GM12864 (cell line): ENCODE results near the gene LRRC8C.

ENCODE experiments used
- DNase-seq: peaks from one replicate; pipeline ENCODE4 v3.0.0-alpha.2; 2011; ENCODE audit warnings: low read depth
- H3K4me3 ChIP-seq: 2 replicates; pipeline ENCODE4 v1.5.1; 2011; ENCODE audit warnings: mild to moderate bottlenecking, low read depth, low read length, control low read depth
- TF ChIP-seq, protein P1 (sequence below): IDR thresholded peaks from 2 replicates; pipeline ENCODE4 v1.5.1; 2011; ENCODE audit warnings: low read depth, mild to moderate bottlenecking, moderate library complexity, low read length, control low read depth, inconsistent platforms; ENCODE audit errors: missing control alignments

The LRRC8C gene

GRCh38 chr1:89646259-89646658, 13.3 kb downstream of the LRRC8C start:
- H3K4me3 ChIP-seq = no peak overlapping the region
- TF ChIP-seq, protein P1, sequence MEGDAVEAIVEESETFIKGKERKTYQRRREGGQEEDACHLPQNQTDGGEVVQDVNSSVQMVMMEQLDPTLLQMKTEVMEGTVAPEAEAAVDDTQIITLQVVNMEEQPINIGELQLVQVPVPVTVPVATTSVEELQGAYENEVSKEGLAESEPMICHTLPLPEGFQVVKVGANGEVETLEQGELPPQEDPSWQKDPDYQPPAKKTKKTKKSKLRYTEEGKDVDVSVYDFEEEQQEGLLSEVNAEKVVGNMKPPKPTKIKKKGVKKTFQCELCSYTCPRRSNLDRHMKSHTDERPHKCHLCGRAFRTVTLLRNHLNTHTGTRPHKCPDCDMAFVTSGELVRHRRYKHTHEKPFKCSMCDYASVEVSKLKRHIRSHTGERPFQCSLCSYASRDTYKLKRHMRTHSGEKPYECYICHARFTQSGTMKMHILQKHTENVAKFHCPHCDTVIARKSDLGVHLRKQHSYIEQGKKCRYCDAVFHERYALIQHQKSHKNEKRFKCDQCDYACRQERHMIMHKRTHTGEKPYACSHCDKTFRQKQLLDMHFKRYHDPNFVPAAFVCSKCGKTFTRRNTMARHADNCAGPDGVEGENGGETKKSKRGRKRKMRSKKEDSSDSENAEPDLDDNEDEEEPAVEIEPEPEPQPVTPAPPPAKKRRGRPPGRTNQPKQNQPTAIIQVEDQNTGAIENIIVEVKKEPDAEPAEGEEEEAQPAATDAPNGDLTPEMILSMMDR = no peak
- DNase-seq = no peak

DNA sequence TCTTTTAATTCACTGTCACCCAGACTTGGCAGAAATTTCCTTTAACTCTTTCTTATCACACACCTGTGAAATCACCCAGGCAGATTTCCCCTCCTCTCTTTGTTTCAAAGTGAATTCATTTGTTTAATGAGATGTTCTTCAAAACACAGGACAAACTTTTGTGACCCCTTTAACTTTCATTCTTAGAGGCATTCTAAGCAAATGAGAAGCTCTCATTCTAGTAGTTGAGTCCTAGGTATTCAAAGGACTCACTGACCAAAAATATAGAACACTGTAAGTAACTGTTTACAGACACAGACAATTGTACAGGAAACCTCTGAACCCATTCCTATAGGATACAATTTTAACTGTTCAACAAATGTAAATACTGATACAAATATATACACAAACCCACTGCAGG, 16.9 kb downstream of the LRRC8C start:
- TF ChIP-seq, protein P1 = no peak
- H3K4me3 ChIP-seq = no peak overlapping the region
- DNase-seq = no peak

GRCh38 chr1:89652373-89652772, 19.5 kb downstream of the LRRC8C start:
- TF ChIP-seq, protein P1 = no peak
- H3K4me3 ChIP-seq = no peak overlapping the region
- no peak for DNase-seq

GRCh38 chr1:89657886-89658285, 25.0 kb downstream of the LRRC8C start:
- peak; percentile 37 for DNase-seq
- no peak overlapping the region for H3K4me3 ChIP-seq
- TF ChIP-seq, protein P1 = no peak

- no peak overlapping the region for H3K4me3 ChIP-seq
- TF ChIP-seq, protein P1 = no peak
- no peak for DNase-seq
These were observed 26.6 kb downstream of the LRRC8C start for GRCh38 chr1:89659322-89660081.

GRCh38 chr1:89660224-89661061, 27.5 kb downstream of the LRRC8C start:
- TF ChIP-seq, protein P1 = no peak
- DNase-seq = no peak
- H3K4me3 ChIP-seq = no peak overlapping the region
